IMR-90 (cell line): Measurements from ENCODE around the gene ACTR5. TPM values are rescaled to one million over a fixed set of nuclear protein-coding genes. Genes with fewer than 3 reads are reported as not detected.

Source experiments
- ATAC-seq: fragments of 200-7000 bp; cut with Tn5 transposase; 2 replicates; pipeline ENCODE4 v1.9.1; 2020; ENCODE audit warnings: low read depth, mild to moderate bottlenecking, moderate library complexity
- BruUV-seq: library from RNA; stranded (reverse); fragments of 400-500 nt; replicated peaks from 2 replicates; lab custom pipeline; 2021; lab: Mats Ljungman, UMichigan
- CTCF ChIA-PET: fragments of 300-600 bp; formaldehyde crosslinking; extraction: SDS; loops from one replicate; lab custom pipeline; 2021; ENCODE audit warnings: antibody characterized with exemption; lab: Yijun Ruan, JAX
- POLR2A ChIA-PET: fragments of 300-600 bp; sonication (Branson Sonifier 250); formaldehyde crosslinking; loops from one replicate; lab custom pipeline; 2022; ENCODE audit warnings: antibody characterized with exemption; ENCODE audit not compliant: unreplicated experiment; lab: Charles Lee
- DNase-seq: peaks from one replicate; pipeline ENCODE4 v3.0.0; 2013
- H2AFZ ChIP-seq: replicated peaks from 2 replicates; pipeline ENCODE3; 2013; ENCODE audit warnings: low read length, mild to moderate bottlenecking; ENCODE audit not compliant: poor library complexity
- H2AK5ac ChIP-seq: 2 replicates; pipeline ENCODE4 v1.6.1; 2013; ENCODE audit warnings: low read depth, low read length, inconsistent platforms
- H2AK9ac ChIP-seq: replicated peaks from 2 replicates; pipeline ENCODE3; 2013; ENCODE audit warnings: mild to moderate bottlenecking, low read depth, low read length, moderate library complexity; ENCODE audit not compliant: poor library complexity
- H2BK120ac ChIP-seq: 2 replicates; pipeline ENCODE4 v1.6.1; 2013; ENCODE audit warnings: low read depth, low read length, inconsistent platforms
- H2BK15ac ChIP-seq: 3 replicates; pipeline ENCODE4 v1.6.1; 2013; ENCODE audit warnings: low read depth, low read length, inconsistent platforms
- H2BK20ac ChIP-seq: 2 replicates; pipeline ENCODE4 v1.6.1; 2013; ENCODE audit warnings: low read depth, mild to moderate bottlenecking, inconsistent platforms, low read length, moderate library complexity
- H2BK5ac ChIP-seq: 2 replicates; pipeline ENCODE4 v1.6.1; 2013; ENCODE audit warnings: mild to moderate bottlenecking, low read depth, low read length, inconsistent platforms; ENCODE audit not compliant: poor library complexity, severe bottlenecking
- H3K14ac ChIP-seq: replicated peaks from 2 replicates; pipeline ENCODE4 v1.6.1; 2013; ENCODE audit warnings: low read depth, low read length, inconsistent platforms
- H3K18ac ChIP-seq: 2 replicates; pipeline ENCODE4 v1.6.1; 2013; ENCODE audit warnings: low read depth, low read length, control low read depth
- H3K23ac ChIP-seq: 2 replicates; pipeline ENCODE4 v1.6.1; 2013; ENCODE audit warnings: low read depth, low read length, inconsistent platforms
- H3K27ac ChIP-seq: 2 replicates; pipeline ENCODE4 v1.5.1; 2013; ENCODE audit warnings: mild to moderate bottlenecking, control low read depth, low read length; ENCODE audit not compliant: insufficient read depth
- H3K27me3 ChIP-seq: 2 replicates; pipeline ENCODE4 v1.6.1; 2013; ENCODE audit warnings: low read length; ENCODE audit not compliant: control insufficient read depth, insufficient read depth
- H3K36me3 ChIP-seq: 2 replicates; pipeline ENCODE4 v1.6.1; 2013; ENCODE audit warnings: low read length, mixed read lengths; ENCODE audit not compliant: control insufficient read depth, insufficient read depth
- H3K4ac ChIP-seq: 2 replicates; pipeline ENCODE4 v1.6.1; 2013; ENCODE audit warnings: low read depth, low read length, inconsistent platforms
- H3K4me1 ChIP-seq: 2 replicates; pipeline ENCODE4 v1.6.1; 2013; ENCODE audit warnings: low read length, mixed read lengths; ENCODE audit not compliant: control insufficient read depth, insufficient read depth
- H3K4me2 ChIP-seq: 2 replicates; pipeline ENCODE4 v1.6.1; 2013; ENCODE audit warnings: low read depth, mild to moderate bottlenecking, control low read depth, low read length, moderate library complexity
- H3K4me3 ChIP-seq: 2 replicates; pipeline ENCODE4 v1.5.1; 2013; ENCODE audit warnings: low read depth, mild to moderate bottlenecking, control low read depth, low read length, moderate library complexity; ENCODE audit not compliant: insufficient read depth
- H3K56ac ChIP-seq: 2 replicates; pipeline ENCODE4 v1.6.1; 2013; ENCODE audit warnings: low read length, inconsistent platforms; ENCODE audit not compliant: insufficient read depth; ENCODE audit errors: extremely low read depth
- H3K79me1 ChIP-seq, 2 experiments: 2 replicates each; pipeline ENCODE4 v1.6.1; 2013; ENCODE audit warnings: low read length in 2 of 2, inconsistent platforms in 1 of 2, low read depth in 1 of 2
- H3K9ac ChIP-seq: 2 replicates; pipeline ENCODE4 v1.6.1; 2013; ENCODE audit warnings: low read depth, low read length, control low read depth
- H3K9me1 ChIP-seq: 2 replicates; pipeline ENCODE4 v1.6.1; 2013; ENCODE audit warnings: low read length, inconsistent platforms; ENCODE audit not compliant: insufficient read depth
- H3K9me3 ChIP-seq: 2 replicates; pipeline ENCODE4 v1.6.1; 2013; ENCODE audit warnings: low read length; ENCODE audit not compliant: control insufficient read depth, insufficient read depth
- H4K20me1 ChIP-seq: 2 replicates; pipeline ENCODE4 v1.6.1; 2013; ENCODE audit warnings: low read length, inconsistent platforms; ENCODE audit not compliant: insufficient read depth
- H4K5ac ChIP-seq: 2 replicates; pipeline ENCODE4 v1.6.1; 2013; ENCODE audit warnings: mild to moderate bottlenecking, low read depth, low read length, control low read depth
- H4K8ac ChIP-seq, 2 experiments: 2 replicates each; pipeline ENCODE4 v1.6.1; 2013; ENCODE audit warnings: low read depth in 2 of 2, low read length in 2 of 2, control low read depth in 1 of 2, inconsistent platforms in 1 of 2
- H4K91ac ChIP-seq: 2 replicates; pipeline ENCODE4 v1.6.1; 2013; ENCODE audit warnings: low read depth, low read length, inconsistent platforms; ENCODE audit not compliant: insufficient read depth
- MAFK ChIP-seq: IDR thresholded peaks from 2 replicates; pipeline ENCODE4 v1.6.1; 2012; ENCODE audit warnings: low read depth, low read length, improper control_type of control experiment
- MAZ ChIP-seq: IDR thresholded peaks from 2 replicates; pipeline ENCODE4 v1.6.1; 2012; ENCODE audit warnings: low read depth, mild to moderate bottlenecking, low read length, improper control_type of control experiment, moderate library complexity, borderline replicate concordance
- MXI1 ChIP-seq: IDR thresholded peaks from 2 replicates; pipeline ENCODE4 v1.6.1; 2012; ENCODE audit warnings: low read depth, mild to moderate bottlenecking, low read length, moderate library complexity, borderline replicate concordance
- NFE2L2 ChIP-seq: fragments of 150-350 bp; IDR thresholded peaks from 2 replicates; pipeline ENCODE4 v1.6.1; 2016; ENCODE audit warnings: low read depth, mild to moderate bottlenecking, low read length
- POLR2A ChIP-seq: IDR thresholded peaks from 2 replicates; pipeline ENCODE4 v1.6.1; 2012; ENCODE audit warnings: mild to moderate bottlenecking, low read depth, low read length
- SMC3 ChIP-seq: fragments of 150-350 bp; IDR thresholded peaks from 2 replicates; pipeline ENCODE4 v1.6.1; 2016; ENCODE audit warnings: low read depth, mild to moderate bottlenecking, antibody characterized with exemption, low read length, moderate library complexity
- WGBS, 2 experiments: methylation state at CpG; one replicate each; pipeline versions ENCODE4 v1.1.5 to v1.1.7; 2013; ENCODE audit warnings: missing lambda C conversion rate in 2 of 2; ENCODE audit not compliant: insufficient read length in 1 of 2; ENCODE audit errors: extremely low coverage in 2 of 2; 5-methylcytosine and 5-hydroxymethylcytosine counted together
- dilution Hi-C: fragments of 300-500 bp; cut with HindIII; formaldehyde crosslinking; loops from one replicate; pipeline ENCODE4 v1.14.3; 2018; ENCODE audit warnings: low sequenced_read_pairs; ENCODE audit not compliant: unreplicated experiment
- in situ Hi-C: fragments of 300-500 bp; cut with MboI; formaldehyde crosslinking; loops from 3 replicates; pipeline ENCODE4 v1.14.3; 2019; ENCODE audit warnings: low sequenced_read_pairs, inconsistent platforms, mixed read lengths
- intact Hi-C: fragments of 100-400 bp; cut with micrococcal nuclease; formaldehyde crosslinking; loops from 2 replicates; pipeline ENCODE4 v1.10.0; 2022
- polyA plus RNA-seq, 3 experiments: library from polyadenylated mRNA; depleted of rRNA; stranded (reverse); fragments of >200 nt; gene quantifications; 2 replicates each; pipeline ENCODE4 v1.2.3, GENCODE V29; 2012; ENCODE audit warnings: low replicate concordance in 1 of 3
- total RNA-seq: library from RNA; depleted of rRNA; stranded (reverse); fragments of >200 nt; gene quantifications from 2 replicates; pipeline ENCODE4 v1.2.3, GENCODE V29; 2012
- TF ChIP-seq, protein P1 (sequence below): conservative IDR thresholded peaks from 2 replicates; pipeline ENCODE4 v1.5.1; 2012; ENCODE audit warnings: mild to moderate bottlenecking, low read depth, low read length, improper control_type of control experiment

The ACTR5 gene
- total and polyA plus RNA-seq, 2 of the 4 experiments (the other 2 are of a cell fraction), result 5.9 to 6.6 TPM

DNA sequence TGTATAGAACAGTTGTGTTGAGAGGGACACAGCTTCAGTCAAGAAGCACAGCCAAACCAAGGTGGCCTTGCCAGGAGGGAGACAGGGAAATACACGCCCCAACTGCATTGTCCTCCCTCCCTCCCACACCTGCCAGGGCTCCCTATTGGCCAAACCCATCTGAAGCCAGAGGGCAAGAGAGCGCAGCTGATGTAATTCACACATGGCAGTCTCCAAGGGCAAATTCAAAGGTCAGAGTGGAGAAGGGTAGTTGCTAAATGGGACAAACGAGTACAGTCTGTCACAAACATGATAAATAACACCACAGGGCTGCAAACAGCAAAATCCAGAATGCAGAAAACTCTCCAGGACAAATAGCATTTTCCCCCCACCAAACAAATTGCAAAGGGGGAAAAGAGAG, 34.0 kb downstream of the ACTR5 start:
- Histone ChIP-seq H2BK15ac (no peak overlapping the region), H3K4ac (no peak overlapping the region), H2AFZ (no peak overlapping the region), H3K23ac (no peak overlapping the region), H3K4me2 (no peak overlapping the region), H3K79me1 (no peaks in the 10 kb centered on the region), H2AK5ac (no peak overlapping the region), H3K56ac (no peak overlapping the region), H3K27ac (no peak overlapping the region), H4K91ac (no peak overlapping the region), H3K27me3 (no peaks in the 10 kb centered on the region), H3K18ac (no peak overlapping the region), H3K4me3 (no peak overlapping the region), H3K9me3 (no peaks in the 10 kb centered on the region), H3K9ac (no peak overlapping the region), H3K36me3 (no peaks in the 10 kb centered on the region), H4K8ac (no peak overlapping the region), H3K9me1 (no peaks in the 10 kb centered on the region), H2BK5ac (no peak overlapping the region), H2BK120ac (no peak overlapping the region), H3K4me1 (no peaks in the 10 kb centered on the region), H2BK20ac (no peak overlapping the region), H2AK9ac (no peak overlapping the region), H3K14ac (no peak overlapping the region), H4K20me1 (no peaks in the 10 kb centered on the region), H4K5ac (no peak overlapping the region)
- ATAC-seq, result no peak
- in situ Hi-C loops, result no loop called here
- no CpG with 5 or more reads among the region's 3 CpGs for WGBS, 2 experiments
- TF ChIP-seq NFE2L2, result no peak
- TF ChIP-seq POLR2A, result no peak
- no peak for TF ChIP-seq SMC3
- no peak for TF ChIP-seq MXI1
- TF ChIP-seq, protein P1, sequence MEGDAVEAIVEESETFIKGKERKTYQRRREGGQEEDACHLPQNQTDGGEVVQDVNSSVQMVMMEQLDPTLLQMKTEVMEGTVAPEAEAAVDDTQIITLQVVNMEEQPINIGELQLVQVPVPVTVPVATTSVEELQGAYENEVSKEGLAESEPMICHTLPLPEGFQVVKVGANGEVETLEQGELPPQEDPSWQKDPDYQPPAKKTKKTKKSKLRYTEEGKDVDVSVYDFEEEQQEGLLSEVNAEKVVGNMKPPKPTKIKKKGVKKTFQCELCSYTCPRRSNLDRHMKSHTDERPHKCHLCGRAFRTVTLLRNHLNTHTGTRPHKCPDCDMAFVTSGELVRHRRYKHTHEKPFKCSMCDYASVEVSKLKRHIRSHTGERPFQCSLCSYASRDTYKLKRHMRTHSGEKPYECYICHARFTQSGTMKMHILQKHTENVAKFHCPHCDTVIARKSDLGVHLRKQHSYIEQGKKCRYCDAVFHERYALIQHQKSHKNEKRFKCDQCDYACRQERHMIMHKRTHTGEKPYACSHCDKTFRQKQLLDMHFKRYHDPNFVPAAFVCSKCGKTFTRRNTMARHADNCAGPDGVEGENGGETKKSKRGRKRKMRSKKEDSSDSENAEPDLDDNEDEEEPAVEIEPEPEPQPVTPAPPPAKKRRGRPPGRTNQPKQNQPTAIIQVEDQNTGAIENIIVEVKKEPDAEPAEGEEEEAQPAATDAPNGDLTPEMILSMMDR, result no peak
- no peak for TF ChIP-seq MAZ
- TF ChIP-seq MAFK, result no peak
- ChIA-PET POLR2A (no interaction called here), CTCF (no interaction called here)
- BruUV-seq, result no TSS peak
- no peak for DNase-seq
- intact Hi-C loops, result no loop called here
- dilution Hi-C loops, result no loop called here
